GM12878 (cell line): ENCODE measurements around the gene SLC1A2. TPM values are rescaled to one million over a fixed set of nuclear protein-coding genes. Genes with fewer than 3 reads are reported as not detected.

Source experiments
- ATAC-seq: fragments of 200-7000 bp; cut with Tn5 transposase; 3 replicates; pipeline ENCODE4 v1.9.1; 2020; ENCODE audit warnings: mild to moderate bottlenecking, moderate library complexity
- BruUV-seq: library from RNA; stranded (reverse); fragments of 400-500 nt; replicated peaks from 2 replicates; lab custom pipeline; 2021; lab: Mats Ljungman, UMichigan
- CTCF ChIA-PET: fragments of 300-600 bp; sonication (Branson Sonifier 250); formaldehyde crosslinking; extraction: SDS; loops from one replicate; lab custom pipeline; 2021; ENCODE audit warnings: inconsistent platforms; lab: Yijun Ruan, JAX
- POLR2A ChIA-PET: fragments of 350-600 bp; formaldehyde crosslinking; extraction: SDS; loops from one replicate; lab custom pipeline; 2021; ENCODE audit warnings: inconsistent platforms; lab: Charles Lee
- RAD21 ChIA-PET: fragments of 300-600 bp; sonication (Branson Sonifier 250); formaldehyde crosslinking; loops from one replicate; lab custom pipeline; 2023; ENCODE audit warnings: antibody characterized with exemption; ENCODE audit not compliant: unreplicated experiment; lab: Charles Lee
- SMC1A ChIA-PET: fragments of 300-600 bp; sonication (Branson Sonifier 250); formaldehyde crosslinking; loops from one replicate; lab custom pipeline; 2023; ENCODE audit not compliant: unreplicated experiment, uncharacterized antibody; lab: Charles Lee
- DNase-seq: peaks from one replicate; pipeline ENCODE4 v3.0.0-alpha.2; 2011; ENCODE audit warnings: low read depth, low spot score
- FAIRE-seq: peaks from 3 replicates; lab custom pipeline; 2011; peaks lifted over from hg19 to GRCh38; lab: Jason Lieb, UNC
- H2AFZ ChIP-seq: 2 replicates; pipeline ENCODE4 v1.6.0; 2011; ENCODE audit warnings: low read depth, low read length, control low read depth; ENCODE audit not compliant: control insufficient read depth
- H3K27ac ChIP-seq: 2 replicates; pipeline ENCODE4 v1.5.1; 2011; ENCODE audit warnings: control low read depth; ENCODE audit not compliant: control insufficient read depth, insufficient read depth
- H3K27me3 ChIP-seq, 2 experiments: replicated peaks in 1 of 2; 2 replicates each; pipeline versions ENCODE4 v1.6.0 to v1.6.1; 2011; ENCODE audit warnings: low read length in 1 of 2; ENCODE audit not compliant: control insufficient read depth in 2 of 2, insufficient read depth in 2 of 2
- H3K36me3 ChIP-seq, 2 experiments: 2 replicates each; pipeline ENCODE4 v1.5.1; 2011; ENCODE audit warnings: low read length in 1 of 2; ENCODE audit not compliant: control insufficient read depth in 2 of 2, insufficient read depth in 2 of 2
- H3K4me1 ChIP-seq: 2 replicates; pipeline ENCODE4 v1.6.1; 2011; ENCODE audit warnings: mild to moderate bottlenecking, low read length, moderate library complexity, mixed read lengths; ENCODE audit not compliant: control insufficient read depth, insufficient read depth
- H3K4me2 ChIP-seq: 2 replicates; pipeline ENCODE4 v1.6.0; 2011; ENCODE audit warnings: control low read depth; ENCODE audit not compliant: control insufficient read depth, insufficient read depth
- H3K4me3 ChIP-seq: fragments of 200-600 bp; sonication (generic); 2 replicates; pipeline ENCODE4 v1.5.1; 2016
- H3K79me2 ChIP-seq: 2 replicates; pipeline ENCODE4 v1.6.0; 2011; ENCODE audit warnings: low read length; ENCODE audit not compliant: control insufficient read depth, insufficient read depth
- H3K9ac ChIP-seq: 2 replicates; pipeline ENCODE4 v1.8.0; 2011; ENCODE audit warnings: low read length, control low read depth, mixed read lengths; ENCODE audit not compliant: control insufficient read depth, insufficient read depth
- H3K9me3 ChIP-seq: replicated peaks from 3 replicates; pipeline ENCODE4 v1.5.1; 2011; ENCODE audit warnings: mild to moderate bottlenecking, low read length; ENCODE audit not compliant: control insufficient read depth, insufficient read depth
- H4K20me1 ChIP-seq: 2 replicates; pipeline ENCODE4 v1.6.0; 2011; ENCODE audit not compliant: control insufficient read depth, insufficient read depth
- BCL3 ChIP-seq: IDR thresholded peaks from 2 replicates; pipeline ENCODE4 v1.6.1; 2011; ENCODE audit warnings: borderline replicate concordance, low read depth, mild to moderate bottlenecking, moderate library complexity, low read length; ENCODE audit not compliant: insufficient read depth, poor library complexity, severe bottlenecking
- BHLHE40 ChIP-seq, 2 experiments: fragments of 450-650 bp in 1 of 2; IDR thresholded peaks; 2 replicates each; pipeline ENCODE4 v1.6.1; 2011 to 2017; ENCODE audit warnings: low read depth in 2 of 2, borderline replicate concordance in 1 of 2, improper control_type of control experiment in 1 of 2, low read length in 1 of 2, mild to moderate bottlenecking in 1 of 2
- CHD1 ChIP-seq: IDR thresholded peaks from 2 replicates; pipeline ENCODE4 v1.6.1; 2012; ENCODE audit warnings: low read depth, low read length, improper control_type of control experiment
- IRF4 ChIP-seq: IDR thresholded peaks from 2 replicates; pipeline ENCODE4 v1.6.1; 2011; ENCODE audit warnings: low read depth, low read length
- NKRF ChIP-seq: fragments of 450-650 bp; conservative IDR thresholded peaks from 2 replicates; pipeline ENCODE4 v1.6.1; 2017; ENCODE audit warnings: mild to moderate bottlenecking, moderate library complexity
- NR2C1 ChIP-seq: fragments of 450-650 bp; IDR thresholded peaks from 2 replicates; pipeline ENCODE4 v1.6.1; 2017; ENCODE audit warnings: antibody characterized with exemption, mild to moderate bottlenecking, moderate library complexity
- NR2C2 ChIP-seq: IDR thresholded peaks from 2 replicates; pipeline ENCODE4 v1.6.1; 2011; ENCODE audit warnings: borderline replicate concordance, low read depth; ENCODE audit not compliant: control insufficient read depth, insufficient read length
- RAD21 ChIP-seq: IDR thresholded peaks from 2 replicates; pipeline ENCODE4 v1.6.1; 2011; ENCODE audit warnings: mild to moderate bottlenecking, low read depth, low read length, moderate library complexity; ENCODE audit not compliant: insufficient read depth
- SMAD1 ChIP-seq: fragments of 450-650 bp; IDR thresholded peaks from 2 replicates; pipeline ENCODE4 v1.6.1; 2018; ENCODE audit warnings: mild to moderate bottlenecking, low read depth; ENCODE audit not compliant: partially characterized antibody
- SREBF2 ChIP-seq: IDR thresholded peaks from 2 replicates; pipeline ENCODE4 v1.6.1; 2012; ENCODE audit warnings: mild to moderate bottlenecking, low read length
- STAT1 ChIP-seq: fragments of 450-650 bp; conservative IDR thresholded peaks from 2 replicates; pipeline ENCODE4 v1.6.1; 2014; ENCODE audit warnings: antibody characterized with exemption, mild to moderate bottlenecking
- WRNIP1 ChIP-seq: IDR thresholded peaks from 2 replicates; pipeline ENCODE4 v1.6.1; 2011; ENCODE audit warnings: low read depth, low read length, improper control_type of control experiment, borderline replicate concordance
- ZNF592 ChIP-seq: fragments of 450-650 bp; IDR thresholded peaks from 2 replicates; pipeline ENCODE4 v1.6.1; 2017; ENCODE audit warnings: mild to moderate bottlenecking, moderate library complexity
- WGBS: methylation state at CpG from one replicate; pipeline ENCODE4 v1.1.6; 2016; ENCODE audit warnings: low lambda C conversion rate; ENCODE audit not compliant: insufficient replicate concordance, insufficient coverage; ENCODE audit errors: missing lambda C conversion rate; 5-methylcytosine and 5-hydroxymethylcytosine counted together
- in situ Hi-C: fragments of 300-500 bp; cut with MboI; formaldehyde crosslinking; loops from 9 replicates; pipeline ENCODE4 v1.14.3; 2018; ENCODE audit warnings: mixed read lengths
- intact Hi-C: fragments of 100-400 bp; cut with micrococcal nuclease; formaldehyde crosslinking; loops from one replicate; pipeline ENCODE4 v1.14.2; 2022; ENCODE audit not compliant: unreplicated experiment
- polyA plus RNA-seq, 11 experiments: library from polyadenylated mRNA; depleted of rRNA in 4 of 11; unstranded in 6 of 11; stranded (reverse) in 5 of 11; fragments of >200 nt; fragmentation: Nextera tagmentation in 4 of 11; fragmentation: Illumina TruSeq in 1 of 11; extraction: Ambion mirVana in 4 of 11; extraction: Trizol in 1 of 11; gene quantifications; 1 replicate in 1 of 11; 2 replicates in 10 of 11; pipeline versions ENCODE4 v1.2.1 to v1.2.3, GENCODE V29; 2011 to 2016; ENCODE audit warnings: inconsistent platforms in 2 of 11, missing spikeins in 2 of 11, low read depth in 1 of 11
- total RNA-seq, 4 experiments: library from RNA; depleted of rRNA in 3 of 4; stranded (reverse); fragments of >200 nt in 3 of 4; fragmentation: Illumina TruSeq in 1 of 4; extraction: Trizol in 1 of 4; gene quantifications; 2 replicates each; pipeline versions ENCODE4 v1.2.1 to v1.2.3, GENCODE V29; 2013 to 2021

SLC1A2 gene
- total and polyA plus RNA-seq, 10 of the 15 experiments (the other 5 are each of a cell fraction or from before 2014, with no cell fraction given), result 0.01 to 0.84 (median 0.22) TPM; not detected in 1

GRCh38 chr11:35390737-35391682 is 28.3 kb downstream of the SLC1A2 start:
- FAIRE-seq, result peak; percentile 72
- peak; percentile 82 for DNase-seq
- H3K4me1 ChIP-seq, result peaks cover 25% of the 10 kb centered on the region
- in situ Hi-C loops (loop anchor here (5.0 to 10.0 kb wide), 3 partner anchors 394 to 876 kb away; partner anchors contain the start of gene ELF5), intact Hi-C loops (loop anchor here (1.0 to 5.0 kb wide), 12 partner anchors 78 to 879 kb away; partner anchors contain the start of genes APIP, ELF5 and PDHX)
- H2AFZ ChIP-seq, result no peak overlapping the region; the same call in 1 of the 2 replicates
- CTCF ChIA-PET, result interaction anchor here (0.5 to 7.3 kb wide), 45 partner anchors 9 to 1028 kb away, joined by 3 to 172 read pairs (median 5); partner anchors contain the start of gene ELF5
- no peaks in the 10 kb centered on the region for H4K20me1 ChIP-seq
- 7% methylated on average over 13 of the region's 13 CpGs for WGBS
- H3K27ac ChIP-seq, result peak overlapping the region; percentile 44
- SMC1A ChIA-PET, result interaction anchor here (0.6 to 7.6 kb wide), 50 partner anchors 7 to 947 kb away, joined by 3 to 110 read pairs (median 4); partner anchors contain the start of gene ELF5
- H3K9me3 ChIP-seq, result no peaks in the 10 kb centered on the region
- H3K4me2 ChIP-seq, result peak overlapping the region; percentile 65
- H3K4me3 ChIP-seq, result peak overlapping the region; percentile 21; the same call in 1 of the 2 replicates
- RAD21 ChIA-PET, result interaction anchor here (0.6 to 7.6 kb wide), 31 partner anchors 11 to 845 kb away, joined by 3 to 100 read pairs (median 5); no protein-coding TSS in a partner anchor
- no peaks in the 10 kb centered on the region; a peak in 1 of 4 replicates for H3K27me3 ChIP-seq
- H3K79me2 ChIP-seq, result no peaks in the 10 kb centered on the region
- no peak overlapping the region for H3K9ac ChIP-seq
- H3K36me3 ChIP-seq, result no peaks in the 10 kb centered on the region
- POLR2A ChIA-PET, result interaction anchor here (0.6 to 0.7 kb wide), 2 partner anchors 75 to 464 kb away, joined by 3 read pairs; no protein-coding TSS in a partner anchor
- peak; percentile 93 for ATAC-seq
- no TSS peak for BruUV-seq
- no peak for TF ChIP-seq STAT1
- no peak for TF ChIP-seq SREBF2
- TF ChIP-seq ZNF592, result no peak
- peak; percentile 81 to 85 for TF ChIP-seq BHLHE40 (IDR thresholded peaks at IDR 0.05; ENCODE audit: borderline replicate concordance in 1 of 2, low read depth in 2 of 2, low read length in 1 of 2)
- TF ChIP-seq NKRF, result no peak
- TF ChIP-seq RAD21, result peak; percentile 30
- TF ChIP-seq CHD1, result no peak
- TF ChIP-seq NR2C2, result no peak
- TF ChIP-seq WRNIP1, result no peak
- peak; percentile 49 for TF ChIP-seq BCL3
- TF ChIP-seq IRF4, result peak; percentile 85
- TF ChIP-seq SMAD1, result no peak
- TF ChIP-seq NR2C1, result no peak
